ENCODE measurements around the gene MT1H. TPM values are rescaled to one million over a fixed set of nuclear protein-coding genes. Genes with fewer than 3 reads are reported as not detected.

MT1H gene
- total RNA-seq, 5 donors from 2014 or later (not counting 1 experiment from before 2014, with no cell fraction given), result 1.4 TPM; not detected in 4

DNA sequence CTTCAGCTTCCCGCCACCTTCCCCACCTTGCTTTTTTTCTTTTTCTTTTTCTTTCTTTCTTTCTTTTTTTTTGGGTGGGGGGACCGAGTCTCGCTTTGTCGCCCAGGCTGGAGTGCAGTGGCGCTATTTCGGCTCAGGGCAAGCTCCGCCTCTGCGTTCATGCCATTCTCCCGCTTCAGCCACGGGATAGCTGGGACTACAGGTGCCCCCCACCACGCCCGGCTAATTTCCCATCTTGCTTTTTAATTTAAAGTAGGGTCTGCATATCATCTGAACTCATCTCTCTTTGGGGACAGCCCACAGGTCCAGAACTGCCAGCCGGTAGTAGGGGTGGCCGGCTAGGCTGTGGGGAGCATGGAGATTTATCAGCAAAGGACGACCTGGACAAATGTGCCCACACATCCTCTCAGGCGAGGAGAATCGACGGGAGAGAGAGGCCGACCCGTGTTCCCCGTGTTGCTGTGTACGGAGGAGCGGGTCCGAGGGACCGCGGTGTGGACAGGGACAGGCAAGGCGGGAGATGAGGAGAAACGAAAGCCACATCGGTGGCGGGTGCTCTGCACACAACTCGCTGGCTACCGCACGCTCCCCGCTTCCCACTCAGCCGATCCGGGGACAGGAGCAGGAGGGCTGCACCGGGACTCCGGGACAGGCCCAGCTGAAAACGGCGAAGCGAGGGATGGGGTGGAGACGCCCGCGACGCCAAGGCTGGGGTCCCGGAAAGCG, 34.7 kb upstream of the MT1H start:
- DNase-seq (no peak), ATAC-seq (replicated peaks in 1 of 4) (no peak)
- peaks cover 30 to 46% (median 30%) of the 10 kb centered on the region in 3 donors for H3K4me1 Mint-ChIP-seq
- H3K27ac Mint-ChIP-seq, result peak overlapping the region in 1 of 2 donors; percentile 43
- 7% methylated on average over 37 of the region's 47 CpGs for WGBS (ENCODE audit: insufficient coverage)
- Histone ChIP-seq H3K9me3 (no peaks in the 10 kb centered on the region), H3K4me3 (ENCODE audit: control insufficient read depth in 1 of 2, extremely low read depth in 1 of 2, low read length in 1 of 2) (peak overlapping the region in 1 of 2 donors; percentile 15), H3K27me3 (replicated peaks in 1 of 2; ENCODE audit: control insufficient read depth in 2 of 2, extremely low read depth in 1 of 2, insufficient read depth in 2 of 2, low read length in 1 of 2) (peaks cover 19 to 80% of the 10 kb centered on the region in 2 experiments), H3K4me1 (ENCODE audit: control insufficient read depth in 1 of 2, extremely low read depth in 1 of 2, insufficient read depth in 2 of 2, low read length in 2 of 2) (peaks cover 0 to 41% of the 10 kb centered on the region in 2 experiments), H3K27ac (ENCODE audit: low read length) (no peak overlapping the region), H3K36me3 (ENCODE audit: control insufficient read depth in 2 of 2, extremely low read depth in 1 of 2, insufficient read depth in 1 of 2, low read length in 1 of 2) (no peaks in the 10 kb centered on the region)
- POLR2A ChIA-PET, result no interaction called here
- peaks cover 73 to 85% of the 10 kb centered on the region in 2 donors for H3K27me3 Mint-ChIP-seq
- no peaks in the 10 kb centered on the region for H3K9me3 Mint-ChIP-seq
- CTCF ChIA-PET, result interaction anchor here in 1 of 2 donors (0.7 kb wide), 1 partner anchor 74 kb away, joined by 3 read pairs; no protein-coding TSS in a partner anchor
- peak overlapping the region; percentile 55 to 84 (median 57) for H3K4me3 Mint-ChIP-seq
- H3K36me3 Mint-ChIP-seq, result no peaks in the 10 kb centered on the region

DNA sequence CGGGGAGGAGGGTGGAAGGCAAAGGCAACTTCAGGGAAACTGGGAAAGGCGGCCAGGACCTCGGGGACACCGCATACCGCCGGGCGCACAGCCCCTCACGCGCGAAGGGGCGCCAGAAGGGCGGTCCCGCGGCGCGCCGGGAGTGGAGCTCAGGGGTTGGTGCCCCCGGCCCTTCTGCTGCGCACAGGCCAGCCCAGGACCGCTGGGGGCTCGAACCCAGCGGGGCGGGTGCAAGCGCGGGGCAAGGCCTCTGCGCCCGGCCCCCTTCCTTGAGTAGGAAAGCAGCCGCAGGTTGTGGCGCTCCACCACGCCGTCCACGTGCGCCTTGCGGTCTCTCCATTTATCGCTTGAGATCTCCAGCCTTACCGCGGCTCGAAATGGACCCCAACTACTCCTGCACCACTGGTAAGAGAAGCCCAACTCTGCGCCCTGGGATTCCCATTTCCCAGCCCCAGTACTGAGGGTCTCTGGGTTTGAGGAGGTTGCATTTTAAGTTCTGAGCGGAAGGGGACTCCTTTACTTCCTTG, 34.1 kb upstream of the MT1H start:
- POLR2A ChIA-PET, result no interaction called here
- Mint-ChIP-seq H3K36me3 (no peaks in the 10 kb centered on the region), H3K4me3 (peak overlapping the region; percentile 34 to 84 (median 57)), H3K27ac (no peak overlapping the region), H3K9me3 (no peaks in the 10 kb centered on the region), H3K27me3 (peaks cover 74 to 91% of the 10 kb centered on the region in 2 donors), H3K4me1 (peaks cover 30 to 43% (median 30%) of the 10 kb centered on the region in 3 donors)
- 3% methylated on average over 34 of the region's 40 CpGs for WGBS (ENCODE audit: insufficient coverage)
- DNase-seq, result no peak
- Histone ChIP-seq H3K9me3 (no peaks in the 10 kb centered on the region), H3K27ac (ENCODE audit: low read length) (no peak overlapping the region), H3K4me3 (ENCODE audit: control insufficient read depth in 1 of 2, extremely low read depth in 1 of 2, low read length in 1 of 2) (peak overlapping the region in 1 of 2 donors; percentile 15), H3K36me3 (ENCODE audit: control insufficient read depth in 2 of 2, extremely low read depth in 1 of 2, insufficient read depth in 1 of 2, low read length in 1 of 2) (no peaks in the 10 kb centered on the region), H3K4me1 (ENCODE audit: control insufficient read depth in 1 of 2, extremely low read depth in 1 of 2, insufficient read depth in 2 of 2, low read length in 2 of 2) (peaks cover 0 to 41% of the 10 kb centered on the region in 2 experiments), H3K27me3 (replicated peaks in 1 of 2; ENCODE audit: control insufficient read depth in 2 of 2, extremely low read depth in 1 of 2, insufficient read depth in 2 of 2, low read length in 1 of 2) (peaks cover 19 to 85% of the 10 kb centered on the region in 2 experiments)
- CTCF ChIA-PET, result interaction anchor here in 1 of 2 donors (0.6 kb wide), 1 partner anchor 58 kb away, joined by 4 read pairs; no protein-coding TSS in a partner anchor
- ATAC-seq (replicated peaks in 1 of 4), result peak in 3 of 4 experiments; percentile 27 to 41 (median 28)

DNA sequence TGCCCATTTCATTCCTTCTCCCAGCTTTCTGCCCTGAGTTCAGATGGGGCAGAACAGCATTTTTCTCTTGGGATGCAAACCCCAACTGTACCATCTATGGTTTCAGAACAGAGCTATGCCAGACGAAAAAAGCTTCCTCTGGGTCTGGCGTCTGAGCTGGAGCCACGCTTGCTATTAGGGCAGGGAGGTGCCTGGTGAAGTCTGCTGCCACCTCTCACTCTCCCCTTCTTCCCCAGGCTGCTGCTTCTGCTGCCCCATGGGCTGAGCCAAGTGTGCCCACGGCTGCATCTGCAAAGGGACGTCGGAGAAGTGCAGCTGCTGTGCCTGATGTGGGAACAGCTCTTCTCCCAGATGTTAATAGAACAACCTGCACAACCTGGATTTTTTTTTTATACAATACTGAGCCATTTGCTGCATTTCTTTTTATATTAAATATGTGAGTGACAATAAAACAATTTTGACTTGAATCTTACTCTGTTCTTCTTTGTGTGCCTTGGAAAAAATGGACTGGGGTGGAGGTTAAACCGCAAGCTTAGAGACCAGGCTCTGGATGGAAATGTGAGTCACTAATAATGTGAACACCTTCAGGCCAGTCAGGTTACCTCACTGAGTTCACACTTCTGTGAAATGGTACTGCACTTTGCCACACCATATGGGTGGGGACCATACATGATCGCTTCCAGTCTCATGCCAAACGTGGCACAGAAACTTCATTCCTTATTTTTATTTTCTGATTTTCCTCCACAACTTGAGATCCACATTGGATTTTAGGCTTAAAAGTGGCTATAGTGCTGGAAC, 32.8 kb upstream of the MT1H start:
- ATAC-seq (replicated peaks in 1 of 4), result no peak
- ChIA-PET CTCF (no interaction called here), POLR2A (no interaction called here)
- H3K4me1 ChIP-seq (ENCODE audit: control insufficient read depth in 1 of 2, extremely low read depth in 1 of 2, insufficient read depth in 2 of 2, low read length in 2 of 2), result peaks cover 0 to 38% of the 10 kb centered on the region in 2 experiments
- no peak for DNase-seq
- 38% methylated on average over 1 of the region's 9 CpGs for WGBS (ENCODE audit: insufficient coverage)
- Mint-ChIP-seq H3K4me3 (peak overlapping the region in 1 of 3 donors; percentile 84), H3K4me1 (peaks cover 26 to 40% (median 27%) of the 10 kb centered on the region in 3 donors), H3K27me3 (peaks cover 72 to 86% of the 10 kb centered on the region in 2 donors), H3K9me3 (no peaks in the 10 kb centered on the region), H3K36me3 (no peaks in the 10 kb centered on the region), H3K27ac (no peak overlapping the region)
- no peak overlapping the region for H3K4me3 ChIP-seq (ENCODE audit: control insufficient read depth in 1 of 2, extremely low read depth in 1 of 2, low read length in 1 of 2)
- H3K36me3 ChIP-seq (ENCODE audit: control insufficient read depth in 2 of 2, extremely low read depth in 1 of 2, insufficient read depth in 1 of 2, low read length in 1 of 2), result no peaks in the 10 kb centered on the region
- H3K27ac ChIP-seq (ENCODE audit: low read length), result no peak overlapping the region
- H3K27me3 ChIP-seq (replicated peaks in 1 of 2; ENCODE audit: control insufficient read depth in 2 of 2, extremely low read depth in 1 of 2, insufficient read depth in 2 of 2, low read length in 1 of 2), result peaks cover 16 to 74% of the 10 kb centered on the region in 2 experiments
- no peaks in the 10 kb centered on the region for H3K9me3 ChIP-seq

DNA sequence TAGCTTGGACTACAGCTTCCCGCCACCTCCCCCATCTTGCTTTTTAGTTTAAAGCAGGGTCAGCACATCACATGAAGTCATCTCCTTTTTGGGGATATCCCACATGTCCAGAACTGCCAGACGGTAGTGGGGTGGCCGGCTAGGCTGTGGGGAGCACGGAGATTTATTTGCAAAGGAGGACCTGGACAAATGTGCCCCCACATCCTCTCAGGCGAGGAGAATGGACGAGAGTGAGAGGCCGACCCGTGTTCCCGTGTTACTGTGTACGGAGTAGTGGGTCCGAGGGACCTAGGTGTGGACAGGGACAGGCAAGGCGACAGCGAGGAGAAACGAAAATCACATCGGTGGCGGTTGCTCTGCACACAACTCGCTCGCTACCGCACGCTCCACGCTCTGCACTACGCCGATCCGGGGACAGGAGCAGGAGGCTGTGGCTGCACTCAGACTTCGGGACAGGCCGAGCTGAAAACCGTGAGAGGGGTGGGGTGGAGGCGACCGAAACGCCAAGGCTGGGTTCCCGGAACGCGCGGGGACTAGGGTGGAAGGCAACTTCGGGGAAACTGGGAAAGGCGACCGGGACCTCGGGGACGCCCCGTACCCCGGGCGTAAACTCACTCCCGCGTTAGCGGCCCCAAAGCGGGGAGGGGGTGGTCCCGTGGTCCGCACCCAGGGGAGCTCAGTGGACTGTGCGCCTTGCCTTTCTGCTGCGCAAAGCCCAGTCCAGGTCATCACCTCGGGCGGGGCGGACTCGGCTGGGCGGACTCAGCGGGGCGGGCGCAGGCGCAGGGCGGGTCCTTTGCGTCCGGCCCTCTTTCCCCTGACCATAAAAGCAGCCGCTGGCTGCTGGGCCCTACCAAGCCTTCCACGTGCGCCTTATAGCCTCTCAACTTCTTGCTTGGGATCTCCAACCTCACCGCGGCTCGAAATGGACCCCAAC, 31.5 kb upstream of the MT1H start, which contains the start of gene MT1A:
Gene MT1A, plus strand, starts transcription at position 853 of the 937 bp plus-strand sequence. Its CDS starts 73 bp downstream, at position 926.
- no peak within 1 kb of the TSS for H3K27ac ChIP-seq (ENCODE audit: low read length)
- peak within 1 kb of the TSS; percentile 9 to 55 (median 31) for H3K4me3 Mint-ChIP-seq
- H3K36me3 Mint-ChIP-seq, result no peaks in the 10 kb centered on the region
- peaks cover 64 to 77% of the 10 kb centered on the region in 2 donors for H3K27me3 Mint-ChIP-seq
- H3K9me3 Mint-ChIP-seq, result no peaks in the 10 kb centered on the region
- ChIA-PET POLR2A (no interaction called here), CTCF (no interaction called here)
- peaks cover 14 to 64% of the 10 kb centered on the region in 2 experiments for H3K27me3 ChIP-seq (replicated peaks in 1 of 2; ENCODE audit: control insufficient read depth in 2 of 2, extremely low read depth in 1 of 2, insufficient read depth in 2 of 2, low read length in 1 of 2)
- 6% methylated on average over 60 of the region's 68 CpGs for WGBS (ENCODE audit: insufficient coverage)
- no peak within 1 kb of the TSS for H3K4me3 ChIP-seq (ENCODE audit: control insufficient read depth in 1 of 2, extremely low read depth in 1 of 2, low read length in 1 of 2)
- peak within 1 kb of the TSS in 1 of 2 donors; percentile 39 for H3K27ac Mint-ChIP-seq
- ATAC-seq (replicated peaks in 1 of 4) (peak in 3 of 4 experiments; percentile 38 to 45 (median 39)), DNase-seq (peak in 1 of 35 experiments; percentile 32)
- H3K9me3 ChIP-seq, result no peaks in the 10 kb centered on the region
- H3K4me1 Mint-ChIP-seq, result peaks cover 27 to 43% (median 32%) of the 10 kb centered on the region in 3 donors
- H3K36me3 ChIP-seq (ENCODE audit: control insufficient read depth in 2 of 2, extremely low read depth in 1 of 2, insufficient read depth in 1 of 2, low read length in 1 of 2), result no peaks in the 10 kb centered on the region
- peaks cover 2 to 30% of the 10 kb centered on the region in 2 experiments for H3K4me1 ChIP-seq (ENCODE audit: control insufficient read depth in 1 of 2, extremely low read depth in 1 of 2, insufficient read depth in 2 of 2, low read length in 2 of 2)

DNA sequence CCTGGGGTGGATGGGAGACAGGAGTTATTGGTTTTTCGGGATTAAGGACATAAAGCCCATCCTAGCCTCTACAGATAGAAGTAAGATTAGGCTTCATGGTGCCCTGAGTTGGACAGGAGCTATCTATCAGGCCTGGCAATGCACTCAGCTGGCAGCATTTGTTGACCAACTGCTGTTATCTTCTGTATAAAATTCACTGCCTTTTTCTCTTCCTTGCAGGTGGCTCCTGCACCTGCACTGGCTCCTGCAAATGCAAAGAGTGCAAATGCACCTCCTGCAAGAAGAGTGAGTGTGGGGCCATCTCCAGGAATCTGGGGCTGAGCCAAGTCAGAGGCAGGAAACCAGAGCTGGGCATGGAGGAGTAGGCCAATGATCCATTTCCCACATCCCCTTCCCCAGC, 30.6 kb upstream of the MT1H start:
- Histone ChIP-seq H3K9me3 (no peaks in the 10 kb centered on the region), H3K4me1 (ENCODE audit: control insufficient read depth in 1 of 2, extremely low read depth in 1 of 2, insufficient read depth in 2 of 2, low read length in 2 of 2) (peaks cover 2 to 40% of the 10 kb centered on the region in 2 experiments), H3K4me3 (ENCODE audit: control insufficient read depth in 1 of 2, extremely low read depth in 1 of 2, low read length in 1 of 2) (no peak overlapping the region), H3K27me3 (replicated peaks in 1 of 2; ENCODE audit: control insufficient read depth in 2 of 2, extremely low read depth in 1 of 2, insufficient read depth in 2 of 2, low read length in 1 of 2) (peaks cover 11 to 58% of the 10 kb centered on the region in 2 experiments), H3K36me3 (ENCODE audit: control insufficient read depth in 2 of 2, extremely low read depth in 1 of 2, insufficient read depth in 1 of 2, low read length in 1 of 2) (no peaks in the 10 kb centered on the region), H3K27ac (ENCODE audit: low read length) (no peak overlapping the region)
- CTCF ChIA-PET, result interaction anchor here in 1 of 2 donors (0.6 kb wide), 1 partner anchor 21 kb away, joined by 3 read pairs; no protein-coding TSS in a partner anchor
- Mint-ChIP-seq H3K4me1 (peaks cover 36 to 47% (median 39%) of the 10 kb centered on the region in 3 donors), H3K27me3 (peaks cover 55 to 69% of the 10 kb centered on the region in 2 donors), H3K9me3 (no peaks in the 10 kb centered on the region), H3K27ac (no peak overlapping the region), H3K4me3 (peak overlapping the region in 1 of 3 donors; percentile 55), H3K36me3 (no peaks in the 10 kb centered on the region)
- WGBS (ENCODE audit: insufficient coverage), result no CpG with 5 or more reads among the region's 1 CpG
- POLR2A ChIA-PET, result no interaction called here
- no peak for DNase-seq
- ATAC-seq (replicated peaks in 1 of 4), result no peak
